Endothelial cell of umbilical vein (primary cell): ENCODE results near the gene EXOC3. TPM values are rescaled to one million over a fixed set of nuclear protein-coding genes. Genes with fewer than 3 reads are reported as not detected.

ENCODE experiments used
- BruUV-seq: library from RNA; stranded (reverse); fragments of 400-500 nt; replicated peaks from 2 replicates; lab custom pipeline; 2021; lab: Mats Ljungman, UMichigan
- CTCF ChIA-PET: fragments of 300-600, 350-600 bp; sonication (Branson Sonifier 250); formaldehyde crosslinking; loops from one replicate; lab custom pipeline; 2021; ENCODE audit warnings: antibody characterized with exemption, inconsistent platforms; lab: Charles Lee
- POLR2A ChIA-PET: fragments of 300-600, 350-600 bp; sonication (Branson Sonifier 250); formaldehyde crosslinking; loops from one replicate; lab custom pipeline; 2021; ENCODE audit warnings: antibody characterized with exemption, inconsistent platforms; lab: Charles Lee
- DNase-seq: peaks from one replicate; pipeline ENCODE4 v3.0.0-alpha.2; 2011; ENCODE audit warnings: low read depth, low spot score
- FAIRE-seq: peaks from 2 replicates; lab custom pipeline; 2011; peaks lifted over from hg19 to GRCh38; lab: Jason Lieb, UNC
- H2AFZ ChIP-seq: 2 replicates; pipeline ENCODE4 v1.6.0; 2012; ENCODE audit warnings: low read depth, low read length, control low read depth, inconsistent platforms
- H3K27ac ChIP-seq: 2 replicates; pipeline ENCODE4 v1.5.1; 2011; ENCODE audit warnings: low read depth, mild to moderate bottlenecking, control low read depth, low read length, moderate library complexity; ENCODE audit not compliant: insufficient read depth
- H3K27me3 ChIP-seq, 2 experiments: 2 replicates each; pipeline versions ENCODE4 v1.6.0 to v1.6.1; 2011; ENCODE audit warnings: low read length in 2 of 2, mixed read lengths in 1 of 2; ENCODE audit not compliant: control insufficient read depth in 2 of 2, insufficient read depth in 2 of 2
- H3K36me3 ChIP-seq, 2 experiments: 2 replicates in 1 of 2; 3 replicates in 1 of 2; pipeline ENCODE4 v1.5.1; 2011; ENCODE audit warnings: low read length in 2 of 2, mild to moderate bottlenecking in 1 of 2, moderate library complexity in 1 of 2; ENCODE audit not compliant: control insufficient read depth in 2 of 2, insufficient read depth in 2 of 2; ENCODE audit errors: extremely low read depth in 1 of 2
- H3K4me1 ChIP-seq: 3 replicates; pipeline ENCODE4 v1.5.1; 2011; ENCODE audit warnings: mild to moderate bottlenecking, low read length; ENCODE audit not compliant: control insufficient read depth, insufficient read depth; ENCODE audit errors: extremely low read depth
- H3K4me2 ChIP-seq: 2 replicates; pipeline ENCODE4 v1.6.1; 2011; ENCODE audit warnings: low read length, control low read depth, mixed read lengths; ENCODE audit not compliant: insufficient read depth
- H3K4me3 ChIP-seq, 3 experiments: fragments of 200-600 bp in 1 of 3; sonication (generic), shearing (Covaris generic) in 1 of 3; replicated peaks in 1 of 3; 2 replicates each; pipeline ENCODE4 v1.5.1; 2011 to 2016; ENCODE audit warnings: control low read depth in 3 of 3, low read length in 3 of 3, mild to moderate bottlenecking in 2 of 3, inconsistent platforms in 1 of 3, low read depth in 1 of 3, moderate library complexity in 1 of 3; ENCODE audit not compliant: insufficient read depth in 1 of 3
- H3K79me2 ChIP-seq: 2 replicates; pipeline ENCODE4 v1.6.0; 2012; ENCODE audit warnings: low read length, inconsistent platforms; ENCODE audit not compliant: control insufficient read depth, insufficient read depth
- H3K9ac ChIP-seq: replicated peaks from 2 replicates; pipeline ENCODE3; 2011; ENCODE audit warnings: low read length, control low read depth; ENCODE audit not compliant: insufficient read depth; ENCODE audit errors: extremely low read depth
- H3K9me1 ChIP-seq: replicated peaks from 3 replicates; pipeline ENCODE4 v1.6.0; 2011; ENCODE audit warnings: mild to moderate bottlenecking, low read length; ENCODE audit not compliant: control insufficient read depth, insufficient read depth; ENCODE audit errors: extremely low read depth
- H3K9me3 ChIP-seq: replicated peaks from 2 replicates; pipeline ENCODE4 v1.5.1; 2012; ENCODE audit warnings: low read length, inconsistent platforms; ENCODE audit not compliant: control insufficient read depth, insufficient read depth
- H4K20me1 ChIP-seq: replicated peaks from 2 replicates; pipeline ENCODE3; 2011; ENCODE audit warnings: mild to moderate bottlenecking, low read length; ENCODE audit not compliant: control insufficient read depth, insufficient read depth; ENCODE audit errors: extremely low read depth
- CTCF ChIP-seq, 2 donors: IDR thresholded peaks; 1 replicate in 1 of 2; 2 replicates in 1 of 2; pipeline ENCODE4 v1.5.1; 2011; ENCODE audit warnings: low read length in 2 of 2, mild to moderate bottlenecking in 2 of 2, moderate library complexity in 2 of 2, control low read depth in 1 of 2, inconsistent platforms in 1 of 2, low read depth in 1 of 2; ENCODE audit not compliant: insufficient read depth in 1 of 2; ENCODE audit errors: extremely low read depth in 1 of 2
- EZH2 ChIP-seq: IDR thresholded peaks from 2 replicates; pipeline ENCODE4 v1.6.1; 2012; ENCODE audit warnings: borderline replicate concordance, low read depth, mild to moderate bottlenecking, moderate library complexity, low read length, inconsistent platforms; ENCODE audit not compliant: severe bottlenecking
- FOS ChIP-seq: IDR thresholded peaks from 2 replicates; pipeline ENCODE4 v1.6.1; 2011; ENCODE audit warnings: mild to moderate bottlenecking, low read length, moderate library complexity, borderline replicate concordance; ENCODE audit not compliant: insufficient read depth
- GATA2 ChIP-seq: IDR thresholded peaks from 2 replicates; pipeline ENCODE4 v1.7.0; 2011; ENCODE audit warnings: low read depth, mild to moderate bottlenecking, moderate library complexity, mixed read lengths, low read length; ENCODE audit not compliant: insufficient read length, insufficient read depth
- JUN ChIP-seq: IDR thresholded peaks from 2 replicates; pipeline ENCODE4 v1.6.1; 2011; ENCODE audit warnings: borderline replicate concordance, low read depth; ENCODE audit not compliant: insufficient read length, insufficient read depth
- MAX ChIP-seq: IDR thresholded peaks from 2 replicates; pipeline ENCODE4 v1.6.1; 2011; ENCODE audit not compliant: insufficient read depth, insufficient read length
- MYC ChIP-seq: IDR thresholded peaks from one replicate; pipeline ENCODE4 v1.6.1; 2011; ENCODE audit warnings: mild to moderate bottlenecking, low read depth, low read length
- POLR2A ChIP-seq: IDR thresholded peaks from 2 replicates; pipeline ENCODE4 v1.6.1; 2012; ENCODE audit warnings: low read depth, mild to moderate bottlenecking, control low read depth, low read length
- POLR2AphosphoS5 ChIP-seq: IDR thresholded peaks from 2 replicates; pipeline ENCODE4 v1.6.1; 2012; ENCODE audit warnings: low read depth, mild to moderate bottlenecking, control low read depth, low read length, moderate library complexity; ENCODE audit not compliant: insufficient read depth
- dilution Hi-C: fragments of 300-500 bp; cut with MboI; formaldehyde crosslinking; loops from one replicate; pipeline ENCODE4 v1.15.0; 2019; ENCODE audit warnings: low sequenced_read_pairs; ENCODE audit not compliant: extremely low pct_ligation_motif_present
- intact Hi-C: fragments of 100-400 bp; cut with micrococcal nuclease; formaldehyde crosslinking; loops from one replicate; pipeline ENCODE4 v1.10.0; 2022
- polyA plus RNA-seq, 4 experiments: library from polyadenylated mRNA; depleted of rRNA in 3 of 4; stranded (reverse) in 3 of 4; unstranded in 1 of 4; fragments of >200 nt; gene quantifications; 2 replicates each; pipeline versions ENCODE4 v1.2.1 to v1.2.3, GENCODE V29; 2011 to 2012; ENCODE audit warnings: missing spikeins in 1 of 4
- total RNA-seq: library from RNA; stranded (reverse); gene quantifications from 2 replicates; pipeline ENCODE4 v1.2.3, GENCODE V29; 2021

The EXOC3 gene
- total and polyA plus RNA-seq, 2 donors (not counting 3 experiments of a cell fraction or from before 2014, with no cell fraction given): 26.4 to 52.9 TPM

- no peak for FAIRE-seq
- H3K79me2 ChIP-seq: peaks cover 12% of the 10 kb centered on the region
- no peaks in the 10 kb centered on the region for H4K20me1 ChIP-seq
- ChIA-PET CTCF (no interaction called here), POLR2A (no interaction called here)
- H3K36me3 ChIP-seq: no peaks in the 10 kb centered on the region
- H2AFZ ChIP-seq: no peak overlapping the region
- H3K27me3 ChIP-seq: no peaks in the 10 kb centered on the region
- dilution Hi-C loops: no loop called here
- no TSS peak for BruUV-seq
- TF ChIP-seq JUN: no peak
- intact Hi-C loops: no loop called here
- H3K4me3 ChIP-seq: no peak overlapping the region
- peaks cover 10% of the 10 kb centered on the region for H3K4me1 ChIP-seq
- H3K9me1 ChIP-seq: no peaks in the 10 kb centered on the region
- no peak overlapping the region for H3K9ac ChIP-seq
- H3K9me3 ChIP-seq: no peaks in the 10 kb centered on the region
- H3K4me2 ChIP-seq: no peak overlapping the region
- DNase-seq: no peak
- H3K27ac ChIP-seq: no peak overlapping the region
These were observed 1.0 kb upstream of the EXOC3 start for GRCh38 chr5:441996-442334.

GRCh38 chr5:443239-444151 is 519 bp downstream of the EXOC3 start:
- POLR2A ChIA-PET: no interaction called here

More at GRCh38 chr5:443239-444151, 519 bp downstream of the EXOC3 start:
- peak overlapping the region; percentile 5 to 92 (median 55) for H3K4me3 ChIP-seq
- dilution Hi-C loops: no loop called here
- peak overlapping the region; percentile 33 for H2AFZ ChIP-seq
- H3K9ac ChIP-seq: peak overlapping the region; percentile 10
- H3K27ac ChIP-seq: no peak overlapping the region
- H3K4me1 ChIP-seq: peaks cover 10% of the 10 kb centered on the region
- CTCF ChIA-PET: interaction anchor here (1.0 to 3.7 kb wide), 2 partner anchors 126 to 127 kb away, joined by 3 to 38 read pairs; no protein-coding TSS in a partner anchor
- intact Hi-C loops: no loop called here
- TF ChIP-seq FOS (no peak), EZH2 (no peak), MYC (no peak), MAX (no peak), JUN (no peak), GATA2 (no peak), POLR2A (no peak), CTCF (IDR thresholded peaks at IDR 0.05; ENCODE audit: extremely low read depth in 1 of 2, insufficient read depth in 1 of 2, low read depth in 1 of 2, low read length in 2 of 2) (no peak), POLR2AphosphoS5 (no peak)
- no peaks in the 10 kb centered on the region for H3K9me3 ChIP-seq
- DNase-seq (peak; percentile 9), FAIRE-seq (no peak)
- no peaks in the 10 kb centered on the region for H3K9me1 ChIP-seq
- peaks cover 12% of the 10 kb centered on the region for H3K79me2 ChIP-seq
- no peaks in the 10 kb centered on the region for H3K27me3 ChIP-seq
- peak overlapping the region; percentile 46 for H3K4me2 ChIP-seq
- no TSS peak for BruUV-seq
- no peaks in the 10 kb centered on the region for H4K20me1 ChIP-seq
- peaks cover 5 to 12% of the 10 kb centered on the region in 2 experiments for H3K36me3 ChIP-seq
